Measurements from ENCODE around the gene FHOD3. TPM values are rescaled to one million over a fixed set of nuclear protein-coding genes. Genes with fewer than 3 reads are reported as not detected.

FHOD3 gene
- total RNA-seq, 1 donor from 2014 or later = not detected

- no peak overlapping the region for H3K27ac Mint-ChIP-seq
- peaks cover 9% of the 10 kb centered on the region for H3K27me3 Mint-ChIP-seq (ENCODE audit: insufficient read depth)
- no peaks in the 10 kb centered on the region for H3K4me1 Mint-ChIP-seq (ENCODE audit: low read depth)
- no peaks in the 10 kb centered on the region for H3K36me3 Mint-ChIP-seq (ENCODE audit: low read depth)
- no peaks in the 10 kb centered on the region for H3K9me3 Mint-ChIP-seq
- no peak overlapping the region for H3K4me3 Mint-ChIP-seq
- intact Hi-C loops (cut with micrococcal nuclease) = no loop called here
- DNase-seq (ENCODE audit: low spot score) = no peak
Observed at GRCh38 chr18:36492604-36493329, 195.3 kb downstream of the FHOD3 start.

GRCh38 chr18:36493349-36494159 lies 196.0 kb downstream of the FHOD3 start:
- Mint-ChIP-seq H3K27ac (no peak overlapping the region), H3K9me3 (no peaks in the 10 kb centered on the region), H3K4me1 (ENCODE audit: low read depth) (no peaks in the 10 kb centered on the region), H3K4me3 (no peak overlapping the region), H3K27me3 (ENCODE audit: insufficient read depth) (peaks cover 12% of the 10 kb centered on the region), H3K36me3 (ENCODE audit: low read depth) (no peaks in the 10 kb centered on the region)
- DNase-seq (ENCODE audit: low spot score) = no peak
- intact Hi-C loops (cut with micrococcal nuclease) = no loop called here

GRCh38 chr18:36494160-36494437 lies 196.6 kb downstream of the FHOD3 start:
- H3K27me3 Mint-ChIP-seq (ENCODE audit: insufficient read depth) = peaks cover 14% of the 10 kb centered on the region
- no peak overlapping the region for H3K27ac Mint-ChIP-seq
- H3K36me3 Mint-ChIP-seq (ENCODE audit: low read depth) = no peaks in the 10 kb centered on the region
- intact Hi-C loops (cut with micrococcal nuclease) = no loop called here
- no peak overlapping the region for H3K4me3 Mint-ChIP-seq
- DNase-seq (ENCODE audit: low spot score) = no peak
- no peaks in the 10 kb centered on the region for H3K4me1 Mint-ChIP-seq (ENCODE audit: low read depth)
- H3K9me3 Mint-ChIP-seq = no peaks in the 10 kb centered on the region

GRCh38 chr18:36496022-36496421 lies 198.5 kb downstream of the FHOD3 start:
- no peaks in the 10 kb centered on the region for H3K9me3 Mint-ChIP-seq
- no peak overlapping the region for H3K4me3 Mint-ChIP-seq
- DNase-seq (ENCODE audit: low spot score) = no peak
- intact Hi-C loops (cut with micrococcal nuclease) = no loop called here
- H3K36me3 Mint-ChIP-seq (ENCODE audit: low read depth) = no peaks in the 10 kb centered on the region
- H3K4me1 Mint-ChIP-seq (ENCODE audit: low read depth) = no peaks in the 10 kb centered on the region
- H3K27ac Mint-ChIP-seq = no peak overlapping the region
- peaks cover 14% of the 10 kb centered on the region for H3K27me3 Mint-ChIP-seq (ENCODE audit: insufficient read depth)

- Mint-ChIP-seq H3K9me3 (no peaks in the 10 kb centered on the region), H3K27me3 (ENCODE audit: insufficient read depth) (peaks cover 12% of the 10 kb centered on the region), H3K4me3 (no peak overlapping the region), H3K4me1 (ENCODE audit: low read depth) (no peaks in the 10 kb centered on the region), H3K36me3 (ENCODE audit: low read depth) (no peaks in the 10 kb centered on the region), H3K27ac (no peak overlapping the region)
- no peak for DNase-seq (ENCODE audit: low spot score)
- intact Hi-C loops (cut with micrococcal nuclease) = no loop called here
Observed at GRCh38 chr18:36499938-36500337, 202.4 kb downstream of the FHOD3 start.

GRCh38 chr18:36501100-36501499 lies 203.6 kb downstream of the FHOD3 start:
- no peaks in the 10 kb centered on the region for H3K9me3 Mint-ChIP-seq
- peaks cover 10% of the 10 kb centered on the region for H3K27me3 Mint-ChIP-seq (ENCODE audit: insufficient read depth)
- H3K4me3 Mint-ChIP-seq = no peak overlapping the region
- no peaks in the 10 kb centered on the region for H3K36me3 Mint-ChIP-seq (ENCODE audit: low read depth)
- intact Hi-C loops (cut with micrococcal nuclease) = no loop called here
- H3K4me1 Mint-ChIP-seq (ENCODE audit: low read depth) = no peaks in the 10 kb centered on the region
- no peak overlapping the region for H3K27ac Mint-ChIP-seq
- DNase-seq (ENCODE audit: low spot score) = no peak

- intact Hi-C loops (cut with micrococcal nuclease) = no loop called here
- Mint-ChIP-seq H3K27ac (no peak overlapping the region), H3K4me3 (no peak overlapping the region), H3K9me3 (no peaks in the 10 kb centered on the region), H3K27me3 (ENCODE audit: insufficient read depth) (peaks cover 7% of the 10 kb centered on the region), H3K36me3 (ENCODE audit: low read depth) (no peaks in the 10 kb centered on the region), H3K4me1 (ENCODE audit: low read depth) (no peaks in the 10 kb centered on the region)
- DNase-seq (ENCODE audit: low spot score) = no peak
Observed at GRCh38 chr18:36503477-36503876, 206.0 kb downstream of the FHOD3 start.

GRCh38 chr18:36504928-36505327 lies 207.4 kb downstream of the FHOD3 start:
- Mint-ChIP-seq H3K27ac (no peak overlapping the region), H3K9me3 (no peaks in the 10 kb centered on the region), H3K4me3 (no peak overlapping the region), H3K4me1 (ENCODE audit: low read depth) (no peaks in the 10 kb centered on the region), H3K36me3 (ENCODE audit: low read depth) (no peaks in the 10 kb centered on the region), H3K27me3 (ENCODE audit: insufficient read depth) (peaks cover 5% of the 10 kb centered on the region)
- intact Hi-C loops (cut with micrococcal nuclease) = no loop called here
- no peak for DNase-seq (ENCODE audit: low spot score)

GRCh38 chr18:36505665-36506064 lies 208.2 kb downstream of the FHOD3 start:
- intact Hi-C loops (cut with micrococcal nuclease) = no loop called here
- H3K27me3 Mint-ChIP-seq (ENCODE audit: insufficient read depth) = peaks cover 5% of the 10 kb centered on the region
- no peaks in the 10 kb centered on the region for H3K9me3 Mint-ChIP-seq

GRCh38 chr18:36509646-36510197 lies 212.2 kb downstream of the FHOD3 start:
- H3K27ac Mint-ChIP-seq = no peak overlapping the region
- no peak for DNase-seq (ENCODE audit: low spot score)
- no peaks in the 10 kb centered on the region for H3K36me3 Mint-ChIP-seq (ENCODE audit: low read depth)
- peaks cover 5% of the 10 kb centered on the region for H3K27me3 Mint-ChIP-seq (ENCODE audit: insufficient read depth)
- H3K4me1 Mint-ChIP-seq (ENCODE audit: low read depth) = no peaks in the 10 kb centered on the region
- intact Hi-C loops (cut with micrococcal nuclease) = no loop called here
- no peak overlapping the region for H3K4me3 Mint-ChIP-seq
- no peaks in the 10 kb centered on the region for H3K9me3 Mint-ChIP-seq

More at GRCh38 chr18:36505665-36506064, 208.2 kb downstream of the FHOD3 start:
- Mint-ChIP-seq H3K27ac (no peak overlapping the region), H3K4me1 (ENCODE audit: low read depth) (no peaks in the 10 kb centered on the region), H3K36me3 (ENCODE audit: low read depth) (no peaks in the 10 kb centered on the region), H3K4me3 (no peak overlapping the region)
- no peak for DNase-seq (ENCODE audit: low spot score)

GRCh38 chr18:36511791-36512352 lies 214.4 kb downstream of the FHOD3 start:
- no peaks in the 10 kb centered on the region for H3K36me3 Mint-ChIP-seq (ENCODE audit: low read depth)
- H3K27ac Mint-ChIP-seq = no peak overlapping the region

GRCh38 chr18:36513556-36513955 lies 216.0 kb downstream of the FHOD3 start:
- H3K9me3 Mint-ChIP-seq = no peaks in the 10 kb centered on the region

More at GRCh38 chr18:36511791-36512352, 214.4 kb downstream of the FHOD3 start:
- no peak overlapping the region for H3K4me3 Mint-ChIP-seq
- no peak for DNase-seq (ENCODE audit: low spot score)
- no peaks in the 10 kb centered on the region for H3K4me1 Mint-ChIP-seq (ENCODE audit: low read depth)
- peaks cover 2% of the 10 kb centered on the region for H3K27me3 Mint-ChIP-seq (ENCODE audit: insufficient read depth)
- intact Hi-C loops (cut with micrococcal nuclease) = no loop called here
- H3K9me3 Mint-ChIP-seq = no peaks in the 10 kb centered on the region

GRCh38 chr18:36514778-36515177 lies 217.3 kb downstream of the FHOD3 start:
- intact Hi-C loops (cut with micrococcal nuclease) = no loop called here
- Mint-ChIP-seq H3K27me3 (ENCODE audit: insufficient read depth) (peaks cover 4% of the 10 kb centered on the region), H3K4me3 (no peak overlapping the region), H3K27ac (no peak overlapping the region), H3K36me3 (ENCODE audit: low read depth) (no peaks in the 10 kb centered on the region), H3K4me1 (ENCODE audit: low read depth) (no peaks in the 10 kb centered on the region), H3K9me3 (no peaks in the 10 kb centered on the region)
- no peak for DNase-seq (ENCODE audit: low spot score)

More at GRCh38 chr18:36513556-36513955, 216.0 kb downstream of the FHOD3 start:
- DNase-seq (ENCODE audit: low spot score) = no peak
- H3K4me3 Mint-ChIP-seq = no peak overlapping the region
- no peaks in the 10 kb centered on the region for H3K4me1 Mint-ChIP-seq (ENCODE audit: low read depth)
- intact Hi-C loops (cut with micrococcal nuclease) = no loop called here
- peaks cover 4% of the 10 kb centered on the region for H3K27me3 Mint-ChIP-seq (ENCODE audit: insufficient read depth)
- H3K27ac Mint-ChIP-seq = no peak overlapping the region
- H3K36me3 Mint-ChIP-seq (ENCODE audit: low read depth) = no peaks in the 10 kb centered on the region

All from activated T-helper 1 cell treated with anti-CD3 and anti-CD28 coated beads, Interleukin-12 subunit alpha, Interleukin-12 subunit beta, Interleukin-2, Interleukin-4 antibody, amounts not matched to agents 30 ng/mL and 10 ng/mL and 1 ng/mL, durations not matched to agents 14 hours and 24 hours and 36 hours (primary cell).